SJSA1 (cell line): ENCODE results near the gene ZNRF3. TPM values are rescaled to one million over a fixed set of nuclear protein-coding genes. Genes with fewer than 3 reads are reported as not detected.
"Not testable (repeated sequence)": the region's sequence is repeated elsewhere in the genome, so short reads cannot be mapped to it uniquely, and the experiment has no call there.

ENCODE experiments used
- DNase-seq, 2 experiments: peaks; one replicate each; pipeline ENCODE4 v3.0.0-alpha.2; 2015 to 2020; ENCODE audit warnings: low spot score in 2 of 2, low read depth in 1 of 2
- H3K27ac ChIP-seq: fragments of 250-450 bp; sonication (Bioruptor Pico); 2 replicates; pipeline ENCODE4 v1.5.1; 2020; ENCODE audit warnings: mild to moderate bottlenecking, moderate library complexity
- H3K27me3 ChIP-seq: fragments of 250-450 bp; sonication (Bioruptor Pico); replicated peaks from 2 replicates; pipeline ENCODE4 v1.5.1; 2020; ENCODE audit warnings: mild to moderate bottlenecking, moderate library complexity
- H3K36me3 ChIP-seq: fragments of 250-450 bp; sonication (Bioruptor Pico); 2 replicates; pipeline ENCODE4 v1.5.1; 2020; ENCODE audit warnings: mild to moderate bottlenecking
- H3K4me1 ChIP-seq: fragments of 250-450 bp; sonication (Bioruptor Pico); replicated peaks from 2 replicates; pipeline ENCODE4 v1.6.1; 2021; ENCODE audit warnings: mild to moderate bottlenecking
- H3K4me3 ChIP-seq: fragments of 250-450 bp; sonication (Bioruptor Pico); 2 replicates; pipeline ENCODE4 v1.5.1; 2020; ENCODE audit warnings: mild to moderate bottlenecking
- H3K9me3 ChIP-seq: fragments of 250-450 bp; sonication (Bioruptor Pico); replicated peaks from 2 replicates; pipeline ENCODE4 v1.5.1; 2020; ENCODE audit warnings: mild to moderate bottlenecking
- total RNA-seq: library from RNA; depleted of rRNA; stranded (reverse); fragments of >200 nt; shearing (Covaris generic); gene quantifications from 2 replicates; pipeline ENCODE4 v1.2.3, GENCODE V29; 2014

ZNRF3 gene
- total RNA-seq, 1 experiment from 2014 or later = 6.0 TPM

- no peaks in the 10 kb centered on the region for H3K9me3 ChIP-seq
- no peak overlapping the region for H3K4me3 ChIP-seq
- DNase-seq = no peak
- no peaks in the 10 kb centered on the region for H3K36me3 ChIP-seq
- peaks cover 33% of the 10 kb centered on the region for H3K4me1 ChIP-seq
- no peaks in the 10 kb centered on the region for H3K27me3 ChIP-seq
- no peak overlapping the region for H3K27ac ChIP-seq
Observed at GRCh38 chr22:28907311-28908008, 24.1 kb downstream of the ZNRF3 start.

GRCh38 chr22:28908810-28909209 lies 25.4 kb downstream of the ZNRF3 start:
- H3K4me3 ChIP-seq, DNase-seq, H3K27ac ChIP-seq, H3K27me3 ChIP-seq, H3K9me3 ChIP-seq, H3K36me3 ChIP-seq: not testable (repeated sequence)
- H3K4me1 ChIP-seq = peaks cover 34% of the 10 kb centered on the region

- no peak overlapping the region for H3K27ac ChIP-seq
- H3K9me3 ChIP-seq = no peaks in the 10 kb centered on the region
- DNase-seq = no peak
- H3K4me1 ChIP-seq = peaks cover 28% of the 10 kb centered on the region
- no peaks in the 10 kb centered on the region for H3K27me3 ChIP-seq
- no peaks in the 10 kb centered on the region for H3K36me3 ChIP-seq
- no peak overlapping the region for H3K4me3 ChIP-seq
Observed at GRCh38 chr22:28909375-28909774, 26.0 kb downstream of the ZNRF3 start.

- Histone ChIP-seq H3K4me1 (peaks cover 20% of the 10 kb centered on the region), H3K27ac (no peak overlapping the region), H3K27me3 (no peaks in the 10 kb centered on the region), H3K4me3 (no peak overlapping the region), H3K9me3 (no peaks in the 10 kb centered on the region), H3K36me3 (no peaks in the 10 kb centered on the region)
- DNase-seq = no peak
Observed at GRCh38 chr22:28910569-28911303, 27.4 kb downstream of the ZNRF3 start.

- Histone ChIP-seq H3K4me1 (peaks cover 20% of the 10 kb centered on the region), H3K27ac (no peak overlapping the region), H3K4me3 (no peak overlapping the region), H3K9me3 (no peaks in the 10 kb centered on the region), H3K27me3 (no peaks in the 10 kb centered on the region), H3K36me3 (no peaks in the 10 kb centered on the region)
- DNase-seq = no peak
Observed at GRCh38 chr22:28911304-28911690, 27.9 kb downstream of the ZNRF3 start.

- Histone ChIP-seq H3K27me3 (no peaks in the 10 kb centered on the region), H3K36me3 (no peaks in the 10 kb centered on the region), H3K4me1 (peaks cover 20% of the 10 kb centered on the region), H3K9me3 (no peaks in the 10 kb centered on the region), H3K27ac (peak overlapping the region; percentile 30), H3K4me3 (no peak overlapping the region)
- peak; percentile 55 to 83 for DNase-seq
Observed at GRCh38 chr22:28911777-28912669, 28.7 kb downstream of the ZNRF3 start.

GRCh38 chr22:28914201-28914600 lies 30.8 kb downstream of the ZNRF3 start:
- H3K36me3 ChIP-seq = no peaks in the 10 kb centered on the region
- no peak overlapping the region for H3K27ac ChIP-seq
- H3K4me1 ChIP-seq = peaks cover 34% of the 10 kb centered on the region
- H3K4me3 ChIP-seq = no peak overlapping the region
- H3K27me3 ChIP-seq = no peaks in the 10 kb centered on the region
- no peaks in the 10 kb centered on the region for H3K9me3 ChIP-seq
- DNase-seq = no peak

- Histone ChIP-seq H3K36me3 (no peaks in the 10 kb centered on the region), H3K4me3 (no peak overlapping the region), H3K27me3 (no peaks in the 10 kb centered on the region), H3K27ac (no peak overlapping the region), H3K9me3 (no peaks in the 10 kb centered on the region), H3K4me1 (peaks cover 33% of the 10 kb centered on the region)
- DNase-seq = no peak
Observed at GRCh38 chr22:28915969-28916368, 32.6 kb downstream of the ZNRF3 start.

GRCh38 chr22:28917747-28918549 lies 34.6 kb downstream of the ZNRF3 start:
- peak in 1 of 2 experiments; percentile 25 for DNase-seq
- no peak overlapping the region for H3K27ac ChIP-seq
- H3K36me3 ChIP-seq = no peaks in the 10 kb centered on the region
- H3K4me1 ChIP-seq = peaks cover 14% of the 10 kb centered on the region
- H3K27me3 ChIP-seq = no peaks in the 10 kb centered on the region
- H3K9me3 ChIP-seq = no peaks in the 10 kb centered on the region
- H3K4me3 ChIP-seq = no peak overlapping the region

GRCh38 chr22:28918550-28919271 lies 35.3 kb downstream of the ZNRF3 start:
- no peak for DNase-seq
- no peak overlapping the region for H3K4me3 ChIP-seq
- no peaks in the 10 kb centered on the region for H3K27me3 ChIP-seq
- no peaks in the 10 kb centered on the region for H3K9me3 ChIP-seq
- H3K4me1 ChIP-seq = peaks cover 14% of the 10 kb centered on the region
- no peak overlapping the region for H3K27ac ChIP-seq
- H3K36me3 ChIP-seq = no peaks in the 10 kb centered on the region

- Histone ChIP-seq H3K27me3 (no peaks in the 10 kb centered on the region), H3K27ac (no peak overlapping the region), H3K36me3 (no peaks in the 10 kb centered on the region), H3K4me1 (peaks cover 14% of the 10 kb centered on the region), H3K4me3 (no peak overlapping the region), H3K9me3 (no peaks in the 10 kb centered on the region)
- DNase-seq = no peak
Observed at GRCh38 chr22:28920757-28921584, 37.6 kb downstream of the ZNRF3 start.

GRCh38 chr22:28921585-28921879 lies 38.2 kb downstream of the ZNRF3 start:
- no peak for DNase-seq
- no peaks in the 10 kb centered on the region for H3K27me3 ChIP-seq
- H3K27ac ChIP-seq = no peak overlapping the region

More at GRCh38 chr22:28921585-28921879, 38.2 kb downstream of the ZNRF3 start:
- Histone ChIP-seq H3K4me3 (no peak overlapping the region), H3K4me1 (peaks cover 14% of the 10 kb centered on the region), H3K9me3 (no peaks in the 10 kb centered on the region), H3K36me3 (no peaks in the 10 kb centered on the region)
